ENCODE results near the gene SLC8A2. TPM values are rescaled to one million over a fixed set of nuclear protein-coding genes. Genes with fewer than 3 reads are reported as not detected.

The SLC8A2 gene
- total RNA-seq, 1 donor from 2014 or later: 0.23 TPM

GRCh38 chr19:47492571-47493377 is 21.1 kb upstream of the SLC8A2 start:
- ATAC-seq (no peak), DNase-seq (no peak)
- intact Hi-C loops (cut with DNase I): no loop called here
- peaks cover 61% of the 10 kb centered on the region for H3K36me3 ChIP-seq
- no peak overlapping the region for H3K27ac ChIP-seq
- H3K4me3 ChIP-seq: no peak overlapping the region
- no peaks in the 10 kb centered on the region for H3K27me3 ChIP-seq
- no peak for TF ChIP-seq CTCF (IDR thresholded peaks at IDR 0.05)
- no peaks in the 10 kb centered on the region for H3K4me1 ChIP-seq
- no peaks in the 10 kb centered on the region for H3K9me3 ChIP-seq

DNA sequence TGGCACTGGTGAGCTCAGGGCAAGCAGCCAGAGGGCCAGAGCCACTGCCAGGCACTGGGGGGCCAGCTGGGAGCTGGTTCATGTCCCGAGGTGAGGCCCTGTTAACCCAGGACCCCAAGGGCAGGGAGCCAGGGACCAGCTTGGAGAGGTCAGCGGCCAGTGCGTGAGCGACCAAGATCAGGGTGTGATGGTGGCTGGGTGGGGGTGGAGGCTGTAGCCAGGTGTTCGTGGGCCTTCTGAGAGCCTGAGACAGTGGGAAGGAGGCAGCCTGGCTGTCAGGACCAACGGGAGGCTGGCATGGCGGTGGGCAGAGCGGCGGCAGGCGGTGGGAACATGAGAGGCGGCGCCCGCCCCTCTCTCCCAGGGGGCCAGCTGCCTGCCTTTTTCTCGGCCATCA is 20.4 kb upstream of the SLC8A2 start:
- H3K27ac ChIP-seq: no peak overlapping the region
- H3K4me1 ChIP-seq: no peaks in the 10 kb centered on the region
- no peak overlapping the region for H3K4me3 ChIP-seq
- H3K36me3 ChIP-seq: peaks cover 55% of the 10 kb centered on the region
- intact Hi-C loops (cut with DNase I): no loop called here
- H3K9me3 ChIP-seq: no peaks in the 10 kb centered on the region
- no peaks in the 10 kb centered on the region for H3K27me3 ChIP-seq
- ATAC-seq: no peak
- TF ChIP-seq CTCF (IDR thresholded peaks at IDR 0.05): no peak
- peak; percentile 61 for DNase-seq

- no peak for ATAC-seq
- Histone ChIP-seq H3K4me3 (no peak overlapping the region), H3K36me3 (peaks cover 51% of the 10 kb centered on the region), H3K27me3 (no peaks in the 10 kb centered on the region), H3K4me1 (no peaks in the 10 kb centered on the region), H3K27ac (no peak overlapping the region), H3K9me3 (no peaks in the 10 kb centered on the region)
- intact Hi-C loops (cut with DNase I): no loop called here
- DNase-seq: no peak
- no peak for TF ChIP-seq CTCF (IDR thresholded peaks at IDR 0.05)
These were observed 19.9 kb upstream of the SLC8A2 start for GRCh38 chr19:47491358-47492136.

DNA sequence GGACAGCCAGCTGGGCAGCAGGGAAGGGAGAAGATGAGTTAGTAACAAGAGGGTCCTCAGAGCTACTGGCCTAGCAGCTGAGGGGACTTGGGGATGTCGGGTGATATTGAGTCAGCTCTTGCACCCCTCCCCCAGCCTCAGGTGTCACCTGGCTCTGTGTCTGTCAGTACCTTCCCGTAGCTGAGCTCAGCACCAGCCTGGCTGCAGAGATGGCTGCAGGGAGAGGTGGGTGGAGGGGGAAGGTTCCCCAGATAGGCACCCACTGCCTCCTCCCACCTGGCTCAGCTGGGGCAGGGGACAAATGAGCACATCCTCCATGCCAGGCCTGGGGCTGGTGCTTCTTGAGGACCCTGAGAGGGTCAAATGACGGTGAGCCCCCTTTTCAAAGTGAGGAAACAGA is 19.2 kb upstream of the SLC8A2 start:
- Histone ChIP-seq H3K4me3 (no peak overlapping the region), H3K4me1 (no peaks in the 10 kb centered on the region), H3K27me3 (no peaks in the 10 kb centered on the region), H3K9me3 (no peaks in the 10 kb centered on the region), H3K27ac (no peak overlapping the region), H3K36me3 (peaks cover 51% of the 10 kb centered on the region)
- DNase-seq (no peak), ATAC-seq (no peak)
- intact Hi-C loops (cut with DNase I): no loop called here
- TF ChIP-seq CTCF (IDR thresholded peaks at IDR 0.05): no peak

- no peak overlapping the region for H3K27ac ChIP-seq
- H3K36me3 ChIP-seq: peaks cover 51% of the 10 kb centered on the region
- H3K9me3 ChIP-seq: no peaks in the 10 kb centered on the region
- ATAC-seq: no peak
- H3K4me3 ChIP-seq: no peak overlapping the region
- H3K27me3 ChIP-seq: no peaks in the 10 kb centered on the region
- H3K4me1 ChIP-seq: no peaks in the 10 kb centered on the region
- TF ChIP-seq CTCF (IDR thresholded peaks at IDR 0.05): no peak
- intact Hi-C loops (cut with DNase I): no loop called here
- DNase-seq: no peak
These were observed 18.3 kb upstream of the SLC8A2 start for GRCh38 chr19:47490031-47490430.

Data from upper lobe of right lung (tissue), 1 donor.